GM19099 (cell line): ENCODE data around the gene BNC2.

Experiments used
- POLR2A ChIP-seq: IDR thresholded peaks from 3 replicates; pipeline ENCODE4 v1.6.1; 2011; ENCODE audit warnings: low read depth; ENCODE audit not compliant: insufficient read length; ENCODE audit errors: extremely low read depth

BNC2 gene

GRCh38 chr9:16627521-16627920 lies 242.9 kb downstream of the BNC2 start:
- no peak for TF ChIP-seq POLR2A

GRCh38 chr9:16626577-16627130 lies 243.8 kb downstream of the BNC2 start:
- no peak for TF ChIP-seq POLR2A

GRCh38 chr9:16625811-16626210 lies 244.7 kb downstream of the BNC2 start:
- no peak for TF ChIP-seq POLR2A

GRCh38 chr9:16625161-16625631 lies 245.3 kb downstream of the BNC2 start:
- no peak for TF ChIP-seq POLR2A

GRCh38 chr9:16624744-16625117 lies 245.7 kb downstream of the BNC2 start:
- TF ChIP-seq POLR2A = no peak

- no peak for TF ChIP-seq POLR2A
Measured at GRCh38 chr9:16623989-16624743, 246.3 kb downstream of the BNC2 start.

GRCh38 chr9:16622541-16622940 lies 247.9 kb downstream of the BNC2 start:
- no peak for TF ChIP-seq POLR2A

- no peak for TF ChIP-seq POLR2A
Measured at GRCh38 chr9:16619914-16620520, 250.5 kb downstream of the BNC2 start.

- TF ChIP-seq POLR2A = no peak
Measured at GRCh38 chr9:16619402-16619801, 251.1 kb downstream of the BNC2 start.

GRCh38 chr9:16618524-16618923 lies 251.9 kb downstream of the BNC2 start:
- TF ChIP-seq POLR2A = no peak

- TF ChIP-seq POLR2A = no peak
Measured at GRCh38 chr9:16616686-16617085, 253.8 kb downstream of the BNC2 start.

- no peak for TF ChIP-seq POLR2A
Measured at GRCh38 chr9:16615451-16615850, 255.0 kb downstream of the BNC2 start.

- no peak for TF ChIP-seq POLR2A
Measured at GRCh38 chr9:16613605-16614004, 256.9 kb downstream of the BNC2 start.

- TF ChIP-seq POLR2A = no peak
Measured at GRCh38 chr9:16613051-16613450, 257.4 kb downstream of the BNC2 start.

GRCh38 chr9:16612627-16613026 lies 257.8 kb downstream of the BNC2 start:
- TF ChIP-seq POLR2A = no peak

GRCh38 chr9:16611983-16612382 lies 258.5 kb downstream of the BNC2 start:
- no peak for TF ChIP-seq POLR2A

GRCh38 chr9:16611001-16611400 lies 259.5 kb downstream of the BNC2 start:
- no peak for TF ChIP-seq POLR2A

GRCh38 chr9:16610538-16610937 lies 259.9 kb downstream of the BNC2 start:
- TF ChIP-seq POLR2A = no peak
